Central memory CD8-positive, alpha-beta T cell (primary cell): Measurements from ENCODE around the gene MLPH.

Experiments used
- ATAC-seq: fragments of 150-1000 bp; cut with Tn5 transposase; replicated peaks from 2 replicates; pipeline ENCODE4 v1.10.0; 2022; ENCODE audit warnings: mild to moderate bottlenecking, moderate FRiP score, moderate number of reproducible peaks; ENCODE audit not compliant: poor library complexity, severe bottlenecking; ENCODE audit errors: extremely low read depth
- DNase-seq, 2 donors: peaks; one replicate each; pipeline ENCODE4 v3.0.0; 2021; ENCODE audit warnings: low spot score in 2 of 2
- H3K27ac Mint-ChIP-seq: one replicate; pipeline ENCODE4 v1.8.0; 2022; ENCODE audit warnings: low read depth, mild to moderate bottlenecking, moderate library complexity, mixed read lengths
- H3K27me3 Mint-ChIP-seq: one replicate; pipeline ENCODE4 v1.8.0; 2022; ENCODE audit warnings: mixed read lengths
- H3K36me3 Mint-ChIP-seq: one replicate; pipeline ENCODE4 v1.8.0; 2022; ENCODE audit warnings: mild to moderate bottlenecking, moderate library complexity, mixed read lengths; ENCODE audit not compliant: insufficient read depth
- H3K4me1 Mint-ChIP-seq: one replicate; pipeline ENCODE4 v1.8.0; 2022; ENCODE audit warnings: mixed read lengths
- H3K4me3 Mint-ChIP-seq: one replicate; pipeline ENCODE4 v1.8.0; 2022; ENCODE audit warnings: mild to moderate bottlenecking, moderate library complexity, mixed read lengths
- H3K9me3 Mint-ChIP-seq: one replicate; pipeline ENCODE4 v1.8.0; 2022; ENCODE audit warnings: mixed read lengths

MLPH gene

DNA sequence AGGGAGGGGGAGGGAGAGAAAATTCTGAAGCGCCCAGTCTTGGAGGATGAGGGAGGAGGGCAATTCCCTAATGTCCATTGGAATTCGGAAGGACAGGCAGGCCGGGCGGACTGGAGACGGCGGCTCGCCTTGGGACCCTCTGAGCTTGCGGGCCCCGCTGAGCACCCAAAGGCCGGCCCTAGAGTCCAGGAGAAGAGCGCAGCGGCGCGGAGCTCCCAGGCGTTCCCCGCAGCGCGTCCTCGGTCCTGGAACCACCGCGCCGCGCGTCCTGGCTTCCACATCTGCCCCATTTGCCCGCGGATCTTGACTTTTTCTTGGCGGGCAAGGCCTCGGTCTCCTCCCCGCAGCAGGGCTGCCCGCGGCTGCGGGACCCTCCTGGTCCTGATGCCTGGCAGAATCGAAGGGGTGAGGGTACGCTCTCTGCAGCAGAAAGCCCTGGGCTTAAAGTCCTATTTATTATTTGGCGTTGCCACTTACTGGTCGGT, 675 bp upstream of the MLPH start:
- Mint-ChIP-seq H3K4me3 (no peak overlapping the region), H3K27ac (no peak overlapping the region), H3K36me3 (peaks cover 2% of the 10 kb centered on the region), H3K4me1 (no peaks in the 10 kb centered on the region), H3K27me3 (peaks cover 93% of the 10 kb centered on the region), H3K9me3 (no peaks in the 10 kb centered on the region)
- DNase-seq (no peak), ATAC-seq (no peak)

DNA sequence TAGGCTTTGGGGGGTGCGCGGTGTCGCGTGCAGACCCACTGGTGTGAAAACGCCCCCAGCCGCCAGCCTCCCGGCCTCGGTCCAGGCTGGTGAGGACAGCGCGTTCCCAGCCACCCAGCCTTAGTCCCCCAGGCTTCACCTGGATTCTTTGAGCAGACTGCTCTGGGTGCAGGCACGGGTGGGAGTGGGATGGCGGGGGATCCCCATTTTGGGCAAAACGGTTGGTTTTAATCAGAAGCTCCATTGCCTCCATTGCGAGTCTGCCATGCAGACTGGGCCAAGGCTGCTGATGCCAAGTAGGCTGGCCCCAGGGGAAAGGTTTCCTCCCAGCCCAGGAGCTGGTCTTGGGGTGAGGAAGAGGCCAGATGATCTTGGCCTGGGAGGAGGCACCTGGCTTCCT, 445 bp downstream of the MLPH start:
- DNase-seq (no peak), ATAC-seq (no peak)
- no peak overlapping the region for H3K27ac Mint-ChIP-seq
- no peak overlapping the region for H3K4me3 Mint-ChIP-seq
- peaks cover 2% of the 10 kb centered on the region for H3K36me3 Mint-ChIP-seq
- no peaks in the 10 kb centered on the region for H3K4me1 Mint-ChIP-seq
- H3K9me3 Mint-ChIP-seq = no peaks in the 10 kb centered on the region
- H3K27me3 Mint-ChIP-seq = peaks cover 83% of the 10 kb centered on the region

DNA sequence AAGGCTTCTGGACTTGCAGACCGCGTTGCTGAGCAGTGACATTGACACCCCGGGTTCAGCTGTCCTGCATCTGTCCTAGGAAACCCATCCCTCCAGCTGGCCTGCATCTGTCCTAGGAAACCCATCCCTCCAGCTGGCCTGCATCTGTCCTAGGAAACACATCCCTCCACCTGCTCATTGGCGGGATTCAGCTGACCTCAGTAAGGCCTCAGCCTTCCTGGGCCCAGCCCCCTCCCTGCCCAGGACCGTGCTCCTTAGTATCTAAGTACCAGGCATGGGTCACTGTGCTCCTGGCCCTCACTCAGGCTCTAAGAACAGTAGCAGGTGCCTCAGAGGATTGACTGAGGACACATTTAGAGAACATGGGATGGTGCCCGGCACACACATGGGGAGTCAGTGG, 1.2 kb downstream of the MLPH start:
- H3K36me3 Mint-ChIP-seq = peaks cover 2% of the 10 kb centered on the region
- ATAC-seq = no peak
- H3K9me3 Mint-ChIP-seq = no peaks in the 10 kb centered on the region
- DNase-seq = no peak
- no peak overlapping the region for H3K27ac Mint-ChIP-seq
- H3K4me1 Mint-ChIP-seq = no peaks in the 10 kb centered on the region
- no peak overlapping the region for H3K4me3 Mint-ChIP-seq
- peaks cover 86% of the 10 kb centered on the region for H3K27me3 Mint-ChIP-seq

DNA sequence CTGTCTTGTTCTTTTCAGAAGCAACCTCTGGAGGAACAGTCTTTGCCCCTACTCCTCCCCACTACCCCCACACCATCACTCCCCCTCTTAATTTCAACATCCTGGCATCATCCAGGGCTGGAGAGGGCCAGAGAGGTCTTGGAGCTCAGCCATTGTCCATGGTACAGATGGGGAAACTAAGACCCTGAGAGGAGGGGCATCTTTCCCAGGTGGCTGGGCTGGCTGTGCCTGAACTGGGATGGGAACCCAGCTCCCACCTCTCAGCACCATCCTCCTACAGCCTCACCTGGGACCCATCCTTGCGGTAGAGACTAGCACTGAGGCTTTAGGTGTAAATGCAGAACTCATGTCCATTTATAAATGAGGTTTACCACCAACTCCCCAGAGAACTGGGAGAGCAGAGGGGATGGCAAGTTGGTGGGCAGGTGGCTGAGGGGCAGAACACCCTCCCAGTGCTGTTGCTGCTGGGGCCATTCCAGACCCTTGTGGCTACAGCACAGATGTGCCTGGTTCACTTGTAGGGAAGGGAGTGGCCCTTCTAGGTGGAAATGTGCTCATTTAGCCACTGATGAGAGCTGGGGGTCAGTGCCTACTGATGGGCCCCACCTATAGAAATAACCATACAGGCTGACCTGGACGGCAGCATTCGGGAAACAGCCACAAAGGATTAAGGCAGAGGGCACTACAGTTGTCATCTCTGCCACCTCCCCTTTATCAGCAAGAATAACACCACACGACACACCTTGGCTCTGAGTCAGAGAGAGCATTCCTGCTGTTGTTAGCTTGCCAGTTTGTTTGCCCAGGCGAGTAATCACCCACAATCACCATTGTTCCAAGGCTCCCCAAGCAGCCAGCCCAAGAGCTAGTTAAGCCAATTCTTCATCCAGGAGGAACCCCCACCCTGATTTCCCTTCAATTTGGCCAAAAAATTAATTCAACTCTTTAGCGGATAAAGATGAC, 2.1 kb downstream of the MLPH start:
- H3K27me3 Mint-ChIP-seq = peaks cover 86% of the 10 kb centered on the region
- no peak for ATAC-seq

DNA sequence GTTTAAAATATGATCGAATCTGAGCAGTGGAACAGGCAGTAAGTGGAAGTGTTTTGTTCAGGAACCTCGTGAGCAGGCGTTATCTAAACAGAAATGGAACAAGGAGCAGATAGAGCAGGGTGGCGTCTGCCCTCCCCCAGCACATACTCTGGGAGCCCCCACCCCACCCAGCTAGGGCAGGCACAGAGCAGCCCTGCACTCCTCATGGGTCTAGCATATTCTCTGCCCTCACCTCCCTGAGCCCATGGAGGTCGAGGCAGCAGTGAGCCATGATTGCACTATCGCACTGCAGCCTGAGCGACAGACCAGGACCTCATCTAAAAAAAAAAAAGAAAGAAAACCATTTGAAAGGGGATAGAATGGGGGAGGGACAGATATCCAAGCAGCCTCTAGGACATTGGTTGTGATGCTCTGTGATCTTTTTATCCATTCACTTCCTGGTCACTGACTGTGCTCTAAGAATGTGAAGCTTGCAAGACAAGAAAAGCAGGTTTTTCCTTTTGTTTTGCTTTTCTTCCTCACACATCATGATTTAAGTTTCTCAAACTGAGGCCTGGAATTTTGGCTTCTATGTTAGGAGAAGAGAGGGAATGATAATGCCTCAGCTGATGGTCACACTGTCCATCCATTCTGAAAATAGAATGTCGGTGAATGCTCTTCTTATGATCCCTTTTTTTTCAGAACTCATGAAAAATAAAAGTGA, 3.1 kb downstream of the MLPH start:
- Mint-ChIP-seq H3K9me3 (no peaks in the 10 kb centered on the region), H3K4me3 (no peak overlapping the region), H3K27ac (no peak overlapping the region), H3K4me1 (no peaks in the 10 kb centered on the region), H3K36me3 (no peaks in the 10 kb centered on the region), H3K27me3 (peaks cover 86% of the 10 kb centered on the region)
- DNase-seq (no peak), ATAC-seq (no peak)

More for the DNA sequence above, 2.1 kb downstream of the MLPH start:
- H3K4me1 Mint-ChIP-seq = no peaks in the 10 kb centered on the region
- H3K27ac Mint-ChIP-seq = no peak overlapping the region
- H3K4me3 Mint-ChIP-seq = no peak overlapping the region
- no peaks in the 10 kb centered on the region for H3K36me3 Mint-ChIP-seq
- no peaks in the 10 kb centered on the region for H3K9me3 Mint-ChIP-seq
- DNase-seq = no peak

DNA sequence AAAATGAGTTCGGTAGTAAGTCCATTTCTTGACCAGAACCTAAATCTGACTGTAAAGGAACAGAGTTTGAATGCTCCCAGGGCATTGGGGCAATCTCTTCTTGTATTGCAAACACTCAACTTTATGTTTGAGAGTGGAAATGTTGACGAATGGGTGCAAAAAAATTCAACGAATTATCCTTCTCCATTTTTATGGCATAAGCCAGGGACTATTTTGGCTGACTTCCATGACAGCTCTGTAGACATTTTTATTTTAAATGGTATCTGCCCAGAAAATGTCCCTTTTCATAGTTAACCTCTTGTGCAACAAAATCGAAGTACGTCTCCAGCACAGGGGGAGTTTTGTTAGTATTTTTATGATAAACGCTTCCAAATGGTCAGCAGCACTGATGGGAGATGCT, 3.7 kb downstream of the MLPH start:
- ATAC-seq = no peak

DNA sequence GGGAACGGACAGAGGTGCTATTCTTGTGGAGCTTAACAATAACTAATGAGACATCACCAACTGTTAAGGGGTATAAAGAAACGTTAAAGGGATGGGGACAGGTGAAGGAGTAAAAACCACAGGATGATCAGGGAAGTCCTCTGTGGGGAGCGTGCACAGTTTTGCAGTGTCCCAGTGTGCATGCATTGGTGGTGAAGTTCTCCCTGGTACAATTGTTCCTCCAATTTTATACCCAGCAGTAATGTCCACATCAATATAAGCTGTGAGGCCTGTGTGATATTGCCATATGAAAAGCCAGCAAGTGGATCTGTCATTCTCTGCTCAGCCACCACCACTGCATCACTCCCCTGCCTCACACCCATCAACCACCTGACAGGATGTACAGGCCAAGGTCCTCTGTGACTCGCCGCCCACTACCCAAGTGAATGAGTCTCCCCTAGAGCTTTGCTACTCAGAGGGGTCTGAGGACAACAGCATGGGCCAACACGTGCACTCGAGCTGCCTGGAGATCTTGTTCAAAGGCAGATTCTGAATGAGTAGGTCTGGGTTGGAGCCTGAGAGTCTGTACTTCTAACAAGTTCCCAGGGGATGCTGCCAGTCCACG, 4.6 kb downstream of the MLPH start:
- DNase-seq (no peak), ATAC-seq (no peak)
- H3K4me1 Mint-ChIP-seq = no peaks in the 10 kb centered on the region
- no peak overlapping the region for H3K27ac Mint-ChIP-seq
- H3K4me3 Mint-ChIP-seq = no peak overlapping the region
- H3K9me3 Mint-ChIP-seq = no peaks in the 10 kb centered on the region
- H3K36me3 Mint-ChIP-seq = no peaks in the 10 kb centered on the region
- H3K27me3 Mint-ChIP-seq = peaks cover 86% of the 10 kb centered on the region

More for the DNA sequence above, 3.7 kb downstream of the MLPH start:
- DNase-seq = no peak
- Mint-ChIP-seq H3K27me3 (peaks cover 86% of the 10 kb centered on the region), H3K27ac (no peak overlapping the region), H3K36me3 (no peaks in the 10 kb centered on the region), H3K9me3 (no peaks in the 10 kb centered on the region), H3K4me3 (no peak overlapping the region), H3K4me1 (no peaks in the 10 kb centered on the region)

DNA sequence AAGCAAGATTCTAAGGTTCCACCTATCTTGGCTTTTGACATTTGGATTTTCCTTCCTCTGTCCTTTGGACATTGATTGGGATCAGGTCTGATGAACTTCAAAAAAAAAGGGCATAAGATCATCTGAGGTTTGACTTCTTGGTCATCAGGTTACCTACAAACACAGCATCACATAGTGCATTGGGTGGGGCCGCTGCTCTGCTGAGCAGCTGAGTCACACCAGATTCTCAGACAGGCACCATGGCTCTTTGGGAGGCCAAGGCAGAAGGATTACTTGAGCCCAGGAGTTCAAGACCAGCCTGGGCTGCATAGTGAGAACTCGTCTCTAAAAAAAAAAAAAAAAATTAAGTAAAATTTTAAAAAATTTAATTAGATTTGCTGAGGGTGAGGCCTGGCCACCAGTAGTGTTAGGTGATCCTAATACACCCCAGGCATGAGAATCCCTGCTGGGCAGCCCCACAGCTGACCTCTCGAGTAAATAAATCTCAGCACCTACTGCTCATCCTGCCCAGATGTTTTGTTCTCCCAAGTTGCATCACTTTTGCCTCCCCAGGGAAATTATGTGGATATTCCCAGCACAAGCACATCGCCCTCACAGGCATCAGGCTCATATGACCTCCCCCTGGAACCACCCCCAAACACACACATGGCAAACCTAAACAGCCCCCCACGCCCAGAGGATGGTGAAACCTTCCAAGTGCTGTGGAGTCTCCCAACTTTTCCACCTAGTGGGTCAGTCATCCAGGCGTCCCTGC, 5.3 kb downstream of the MLPH start:
- no peaks in the 10 kb centered on the region for H3K4me1 Mint-ChIP-seq
- no peaks in the 10 kb centered on the region for H3K36me3 Mint-ChIP-seq
- H3K4me3 Mint-ChIP-seq = no peak overlapping the region
- DNase-seq = no peak
- no peak overlapping the region for H3K27ac Mint-ChIP-seq
- H3K9me3 Mint-ChIP-seq = no peaks in the 10 kb centered on the region
- ATAC-seq = no peak
- H3K27me3 Mint-ChIP-seq = peaks cover 87% of the 10 kb centered on the region

DNA sequence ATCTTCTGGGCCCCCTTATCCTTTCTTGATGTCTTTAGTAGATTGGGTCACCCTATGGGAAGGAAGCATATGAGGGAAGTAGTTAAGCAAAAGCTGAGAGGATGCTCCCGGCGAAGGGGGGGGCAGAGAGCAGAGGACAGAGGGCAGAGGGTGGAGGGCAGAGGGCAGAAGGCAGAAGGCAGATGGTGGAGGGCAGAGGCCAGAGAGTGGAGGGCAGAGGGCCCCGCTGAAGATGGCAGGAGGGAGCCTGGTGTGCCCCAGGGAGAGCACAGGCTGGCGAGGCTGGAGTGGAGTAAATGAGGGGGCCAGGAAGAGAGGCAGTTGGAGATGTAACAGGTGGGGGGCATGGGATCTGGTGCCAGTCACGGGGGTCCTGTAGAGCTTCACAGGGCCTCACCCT, 7.0 kb downstream of the MLPH start:
- H3K27me3 Mint-ChIP-seq = peaks cover 85% of the 10 kb centered on the region
- H3K4me1 Mint-ChIP-seq = no peaks in the 10 kb centered on the region
- no peak overlapping the region for H3K4me3 Mint-ChIP-seq
- no peaks in the 10 kb centered on the region for H3K9me3 Mint-ChIP-seq
- no peak for ATAC-seq
- DNase-seq = no peak
- no peak overlapping the region for H3K27ac Mint-ChIP-seq
- no peaks in the 10 kb centered on the region for H3K36me3 Mint-ChIP-seq

DNA sequence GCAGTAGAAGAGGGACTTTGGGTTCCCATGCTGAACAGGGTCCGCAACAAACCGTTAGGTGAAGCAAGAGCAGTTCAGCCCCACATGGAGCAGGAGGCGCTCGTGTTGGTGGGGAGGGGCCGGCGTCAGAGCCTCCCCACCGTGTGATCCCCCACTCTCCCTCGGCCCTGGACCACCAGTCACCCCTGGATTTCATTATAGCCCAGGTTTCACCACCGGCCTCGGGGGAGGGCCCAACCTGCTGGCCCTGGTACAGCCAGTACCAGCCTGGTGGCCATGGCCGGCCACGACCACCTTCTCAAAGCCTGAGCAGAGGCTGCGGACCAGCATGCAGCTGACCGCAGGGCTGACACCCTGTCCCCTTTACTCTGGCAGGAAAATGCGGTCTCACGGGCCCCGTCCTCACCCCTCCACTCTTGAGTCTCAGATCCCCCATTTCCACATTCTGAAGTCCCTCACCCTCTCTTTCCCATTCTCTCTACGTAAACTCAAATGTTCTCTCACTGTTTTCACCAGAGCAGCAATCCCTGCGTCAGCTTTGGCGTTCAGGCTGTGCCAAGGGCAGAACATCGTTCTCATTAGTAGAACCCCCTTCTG, 8.6 kb downstream of the MLPH start:
- ATAC-seq (no peak), DNase-seq (no peak)
- Mint-ChIP-seq H3K27me3 (peaks cover 84% of the 10 kb centered on the region), H3K27ac (no peak overlapping the region), H3K4me1 (no peaks in the 10 kb centered on the region), H3K36me3 (no peaks in the 10 kb centered on the region), H3K4me3 (no peak overlapping the region), H3K9me3 (no peaks in the 10 kb centered on the region)

DNA sequence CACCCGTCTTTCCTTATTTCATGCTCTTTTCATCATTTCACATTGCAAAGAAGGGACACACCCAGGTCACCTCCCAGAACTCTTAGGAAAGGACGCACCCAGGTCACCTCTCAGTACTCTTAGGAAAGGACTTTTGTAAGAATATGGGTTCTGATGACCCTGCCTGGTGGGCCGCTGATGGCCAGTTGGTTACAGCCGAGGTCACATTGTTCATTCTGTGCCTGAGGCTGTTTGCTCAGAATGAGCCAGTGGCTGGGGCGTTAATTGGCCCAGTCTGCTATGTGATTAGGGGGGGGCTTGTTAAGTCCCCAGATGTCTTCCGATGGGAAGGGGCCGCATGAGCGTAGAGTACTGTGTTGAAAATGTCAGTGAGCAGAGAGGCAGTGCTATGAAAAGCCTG, 9.4 kb downstream of the MLPH start:
- no peaks in the 10 kb centered on the region for H3K9me3 Mint-ChIP-seq
- H3K27ac Mint-ChIP-seq = no peak overlapping the region
- peaks cover 85% of the 10 kb centered on the region for H3K27me3 Mint-ChIP-seq
- ATAC-seq = no peak
- no peaks in the 10 kb centered on the region for H3K4me1 Mint-ChIP-seq
- H3K36me3 Mint-ChIP-seq = no peaks in the 10 kb centered on the region
- DNase-seq = no peak
- no peak overlapping the region for H3K4me3 Mint-ChIP-seq
